B cell (primary cell): Measurements from ENCODE around the gene TNFRSF1A. TPM values are rescaled to one million over a fixed set of nuclear protein-coding genes. Genes with fewer than 3 reads are reported as not detected.

Experiments
- ATAC-seq: fragments of 200-7000 bp; cut with Tn5 transposase; one replicate; pipeline ENCODE4 v1.10.0; 2021; ENCODE audit warnings: low read depth, mild to moderate bottlenecking, moderate number of reproducible peaks, moderate library complexity
- CTCF ChIA-PET: fragments of 350-600 bp; sonication (Branson Sonifier 250); formaldehyde crosslinking; loops from one replicate; lab custom pipeline; 2021; ENCODE audit warnings: antibody characterized with exemption, inconsistent platforms; lab: Charles Lee
- POLR2A ChIA-PET: fragments of 350-600 bp; sonication (Branson Sonifier 250); formaldehyde crosslinking; loops from one replicate; lab custom pipeline; 2021; ENCODE audit warnings: antibody characterized with exemption; lab: Charles Lee
- DNase-seq: peaks from one replicate; pipeline ENCODE4 v3.0.0; 2013
- H2AFZ ChIP-seq: 2 replicates; pipeline ENCODE4 v1.6.1; 2012; ENCODE audit warnings: mild to moderate bottlenecking, low read depth, low read length; ENCODE audit not compliant: insufficient read depth, poor library complexity, severe bottlenecking
- H3K27ac ChIP-seq, 2 donors: 1 replicate in 1 of 2; 2 replicates in 1 of 2; pipeline ENCODE4 v1.5.1; 2012 to 2013; ENCODE audit warnings: low read length in 2 of 2, mild to moderate bottlenecking in 2 of 2, moderate library complexity in 1 of 2
- H3K27me3 ChIP-seq, 4 experiments: fragments of 200-600 bp in 1 of 4; sonication (generic) in 1 of 4; replicated peaks in 1 of 4; 1 replicate in 2 of 4; 2 replicates in 2 of 4; pipeline versions ENCODE4 v1.6.1 to v1.7.0; 2013 to 2016; ENCODE audit warnings: low read length in 3 of 4, mild to moderate bottlenecking in 2 of 4, mixed read lengths in 1 of 4, moderate library complexity in 1 of 4; ENCODE audit not compliant: insufficient read depth in 4 of 4, control insufficient read depth in 3 of 4; ENCODE audit errors: control extremely low read depth in 1 of 4
- H3K36me3 ChIP-seq, 2 experiments: replicated peaks in 1 of 2; 1 replicate in 1 of 2; 2 replicates in 1 of 2; pipeline versions ENCODE4 v1.6.1 to v1.7.1; 2013; ENCODE audit warnings: low read length in 1 of 2; ENCODE audit not compliant: insufficient read depth in 2 of 2, control insufficient read depth in 1 of 2; ENCODE audit errors: control extremely low read depth in 1 of 2, extremely low read depth in 1 of 2
- H3K4me1 ChIP-seq, 2 donors: fragments of 200-600 bp in 1 of 2; sonication (generic) in 1 of 2; 1 replicate in 1 of 2; 2 replicates in 1 of 2; pipeline versions ENCODE4 v1.5.1 to v1.6.1; 2013 to 2017; ENCODE audit warnings: low read length in 2 of 2; ENCODE audit not compliant: control insufficient read depth in 2 of 2, insufficient read depth in 2 of 2
- H3K4me2 ChIP-seq: replicated peaks from 2 replicates; pipeline ENCODE3; 2012; ENCODE audit warnings: mild to moderate bottlenecking, low read depth, low read length; ENCODE audit not compliant: poor library complexity, severe bottlenecking
- H3K4me3 ChIP-seq, 5 experiments: fragments of 200-600 bp in 1 of 5; sonication (generic) in 1 of 5; 1 replicate in 3 of 5; 2 replicates in 2 of 5; pipeline versions ENCODE4 v1.5.1 to v1.7.0; 2011 to 2016; ENCODE audit warnings: low read length in 4 of 5, mild to moderate bottlenecking in 4 of 5, low read depth in 2 of 5, control low read depth in 1 of 5, moderate library complexity in 1 of 5; ENCODE audit not compliant: insufficient read depth in 1 of 5; ENCODE audit errors: control extremely low read depth in 1 of 5, extremely low read depth in 1 of 5
- H3K79me2 ChIP-seq: fragments of 200-600 bp; sonication (generic); one replicate; pipeline ENCODE4 v1.6.0; 2016; ENCODE audit warnings: low read length; ENCODE audit not compliant: control insufficient read depth, insufficient read depth
- H3K9ac ChIP-seq: fragments of 200-600 bp; sonication (generic); 2 replicates; pipeline ENCODE4 v1.6.1; 2017; ENCODE audit warnings: mild to moderate bottlenecking, low read length, moderate library complexity
- H3K9me3 ChIP-seq, 3 donors: one replicate each; pipeline versions ENCODE4 v1.6.1 to v1.7.1; 2013; ENCODE audit warnings: low read length in 2 of 3; ENCODE audit not compliant: control insufficient read depth in 2 of 3, insufficient read depth in 1 of 3; ENCODE audit errors: control extremely low read depth in 1 of 3
- H4K20me1 ChIP-seq: 2 replicates; pipeline ENCODE4 v1.6.0; 2012; ENCODE audit warnings: mild to moderate bottlenecking, low read length; ENCODE audit not compliant: insufficient read depth, control insufficient read depth, poor library complexity, severe bottlenecking
- H3K27ac Mint-ChIP-seq: one replicate; pipeline ENCODE4 v1.8.0; 2021; ENCODE audit warnings: mixed read lengths
- H3K27me3 Mint-ChIP-seq: one replicate; pipeline ENCODE4 v1.8.0; 2021; ENCODE audit warnings: mixed read lengths
- H3K4me1 Mint-ChIP-seq: one replicate; pipeline ENCODE4 v1.8.0; 2021; ENCODE audit warnings: mixed read lengths
- H3K4me3 Mint-ChIP-seq: one replicate; pipeline ENCODE4 v1.8.0; 2021; ENCODE audit warnings: mixed read lengths
- H3K9me3 Mint-ChIP-seq: one replicate; pipeline ENCODE4 v1.8.0; 2022; ENCODE audit warnings: mixed read lengths; ENCODE audit not compliant: insufficient read depth
- EZH2 ChIP-seq: IDR thresholded peaks from 2 replicates; pipeline ENCODE4 v1.6.1; 2012; ENCODE audit warnings: borderline replicate concordance, low read depth, mild to moderate bottlenecking, moderate library complexity, low read length; ENCODE audit not compliant: insufficient read depth, poor library complexity, severe bottlenecking
- WGBS: methylation state at CpG from one replicate; pipeline ENCODE4 v1.1.5; 2013; ENCODE audit warnings: missing lambda C conversion rate; ENCODE audit not compliant: insufficient coverage; 5-methylcytosine and 5-hydroxymethylcytosine counted together
- intact Hi-C: fragments of 100-400 bp; cut with micrococcal nuclease; formaldehyde crosslinking; loops from one replicate; pipeline ENCODE4 v1.10.0; 2022
- polyA plus RNA-seq: library from polyadenylated mRNA; depleted of rRNA; stranded (reverse); fragments of >200 nt; gene quantifications from 2 replicates; pipeline ENCODE4 v1.2.3, GENCODE V29; 2012
- total RNA-seq, 2 donors: library from RNA; stranded (reverse); fragments of 120-200 nt in 1 of 2; gene quantifications; 1 replicate in 1 of 2; 2 replicates in 1 of 2; pipeline versions ENCODE4 v1.2.3 to v1.2.4, GENCODE V29; 2013 to 2022
- TF ChIP-seq, protein P1 (sequence below): fragments of 200-600 bp; IDR thresholded peaks from one replicate; pipeline ENCODE4 v1.8.0; 2022; ENCODE audit warnings: antibody characterized with exemption, mild to moderate bottlenecking

Gene TNFRSF1A
- total and polyA plus RNA-seq, 2 donors (not counting 1 experiment from before 2014, with no cell fraction given), result 0.59 to 1.6 TPM

DNA sequence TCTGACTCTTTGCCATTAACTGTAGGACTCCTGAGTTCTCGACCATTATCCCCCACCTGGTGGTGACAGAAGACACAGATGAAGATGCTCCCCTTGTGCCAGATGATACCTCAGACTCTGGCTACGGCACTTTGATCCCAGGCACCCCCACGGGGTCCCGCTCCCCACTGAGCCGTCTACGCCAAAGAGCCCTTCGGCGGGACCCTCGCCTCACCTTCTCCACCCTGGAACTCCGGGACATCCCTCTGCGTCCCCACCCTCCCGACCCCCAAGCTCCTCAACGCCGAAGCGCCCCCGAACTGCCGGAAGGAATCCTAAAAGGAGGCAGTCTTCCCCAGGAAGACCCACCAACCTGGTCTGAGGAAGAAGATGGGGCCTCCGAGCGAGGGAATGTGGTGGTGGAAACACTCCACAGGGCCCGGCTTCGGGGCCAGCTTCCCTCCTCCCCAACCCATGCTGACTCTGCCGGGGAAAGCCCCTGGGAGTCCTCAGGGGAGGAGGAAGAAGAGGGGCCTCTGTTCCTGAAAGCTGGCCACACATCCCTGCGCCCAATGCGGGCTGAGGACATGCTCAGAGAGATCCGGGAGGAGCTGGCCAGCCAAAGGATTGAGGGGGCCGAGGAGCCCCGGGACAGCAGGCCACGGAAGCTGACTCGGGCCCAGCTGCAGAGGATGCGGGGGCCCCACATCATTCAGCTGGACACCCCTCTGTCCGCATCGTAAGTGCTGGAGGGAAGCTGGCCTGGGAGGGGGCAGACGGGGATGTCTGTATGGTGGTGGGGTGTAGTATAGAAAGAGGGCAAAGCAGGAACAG, 14.4 kb downstream of the TNFRSF1A start:
- 90% methylated on average over 22 of the region's 33 CpGs for WGBS
- ATAC-seq, result no peak
- CTCF ChIA-PET, result no interaction called here
- Histone ChIP-seq H3K4me3 (no peak overlapping the region), H3K9ac (no peak overlapping the region), H3K4me2 (no peak overlapping the region), H3K9me3 (peaks cover 0 to 32% (median 0%) of the 10 kb centered on the region in 3 donors), H3K79me2 (no peaks in the 10 kb centered on the region), H4K20me1 (peaks cover 16% of the 10 kb centered on the region), H2AFZ (no peak overlapping the region), H3K27me3 (peaks cover 0 to 67% (median 50%) of the 10 kb centered on the region in 4 experiments), H3K27ac (no peak overlapping the region), H3K36me3 (no peaks in the 10 kb centered on the region), H3K4me1 (peaks cover 39 to 51% of the 10 kb centered on the region in 2 donors)
- POLR2A ChIA-PET, result no interaction called here
- peaks cover 32% of the 10 kb centered on the region for H3K4me1 Mint-ChIP-seq
- no peak for DNase-seq
- H3K9me3 Mint-ChIP-seq, result no peaks in the 10 kb centered on the region
- H3K27me3 Mint-ChIP-seq, result peaks cover 63% of the 10 kb centered on the region
- intact Hi-C loops, result no loop called here
- no peak overlapping the region for H3K4me3 Mint-ChIP-seq
- TF ChIP-seq, protein P1, sequence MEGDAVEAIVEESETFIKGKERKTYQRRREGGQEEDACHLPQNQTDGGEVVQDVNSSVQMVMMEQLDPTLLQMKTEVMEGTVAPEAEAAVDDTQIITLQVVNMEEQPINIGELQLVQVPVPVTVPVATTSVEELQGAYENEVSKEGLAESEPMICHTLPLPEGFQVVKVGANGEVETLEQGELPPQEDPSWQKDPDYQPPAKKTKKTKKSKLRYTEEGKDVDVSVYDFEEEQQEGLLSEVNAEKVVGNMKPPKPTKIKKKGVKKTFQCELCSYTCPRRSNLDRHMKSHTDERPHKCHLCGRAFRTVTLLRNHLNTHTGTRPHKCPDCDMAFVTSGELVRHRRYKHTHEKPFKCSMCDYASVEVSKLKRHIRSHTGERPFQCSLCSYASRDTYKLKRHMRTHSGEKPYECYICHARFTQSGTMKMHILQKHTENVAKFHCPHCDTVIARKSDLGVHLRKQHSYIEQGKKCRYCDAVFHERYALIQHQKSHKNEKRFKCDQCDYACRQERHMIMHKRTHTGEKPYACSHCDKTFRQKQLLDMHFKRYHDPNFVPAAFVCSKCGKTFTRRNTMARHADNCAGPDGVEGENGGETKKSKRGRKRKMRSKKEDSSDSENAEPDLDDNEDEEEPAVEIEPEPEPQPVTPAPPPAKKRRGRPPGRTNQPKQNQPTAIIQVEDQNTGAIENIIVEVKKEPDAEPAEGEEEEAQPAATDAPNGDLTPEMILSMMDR, result no peak
- TF ChIP-seq EZH2, result no peak
- H3K27ac Mint-ChIP-seq, result no peak overlapping the region
